ENCODE results near the gene CYP24A1.

DNA sequence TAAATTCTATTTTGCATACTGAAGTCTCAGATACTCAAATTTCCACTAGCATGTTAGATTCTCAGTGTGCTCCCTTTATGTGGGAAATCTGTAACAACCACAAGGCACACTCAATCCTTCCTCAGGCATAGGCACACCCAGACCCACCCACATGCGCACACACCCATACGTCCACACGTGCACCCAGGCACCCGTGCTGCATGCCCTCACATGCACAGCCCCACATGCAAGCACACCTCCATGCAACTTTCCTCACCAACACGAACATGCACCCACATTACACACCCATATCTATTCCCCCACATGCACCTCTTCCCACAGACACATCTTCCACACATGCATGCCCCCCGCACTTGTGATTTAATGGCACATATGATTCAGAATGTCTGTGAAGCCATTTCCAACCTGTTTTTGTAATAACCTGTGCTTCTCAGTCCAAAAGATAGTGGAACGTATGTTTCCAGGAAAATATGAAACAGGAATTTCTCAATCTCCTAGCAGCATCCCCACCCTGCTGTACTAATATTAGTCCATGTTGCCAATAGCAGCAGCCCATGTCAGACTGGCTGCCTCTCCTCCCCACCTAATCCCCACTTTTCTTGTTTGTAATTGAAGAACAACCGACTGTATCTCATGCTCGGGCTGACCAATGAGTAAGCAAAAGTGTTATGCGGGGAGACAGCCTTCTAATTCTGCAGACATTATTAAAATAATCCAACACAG lies 11.3 kb upstream of the CYP24A1 start:
- TF ChIP-seq, protein P1, sequence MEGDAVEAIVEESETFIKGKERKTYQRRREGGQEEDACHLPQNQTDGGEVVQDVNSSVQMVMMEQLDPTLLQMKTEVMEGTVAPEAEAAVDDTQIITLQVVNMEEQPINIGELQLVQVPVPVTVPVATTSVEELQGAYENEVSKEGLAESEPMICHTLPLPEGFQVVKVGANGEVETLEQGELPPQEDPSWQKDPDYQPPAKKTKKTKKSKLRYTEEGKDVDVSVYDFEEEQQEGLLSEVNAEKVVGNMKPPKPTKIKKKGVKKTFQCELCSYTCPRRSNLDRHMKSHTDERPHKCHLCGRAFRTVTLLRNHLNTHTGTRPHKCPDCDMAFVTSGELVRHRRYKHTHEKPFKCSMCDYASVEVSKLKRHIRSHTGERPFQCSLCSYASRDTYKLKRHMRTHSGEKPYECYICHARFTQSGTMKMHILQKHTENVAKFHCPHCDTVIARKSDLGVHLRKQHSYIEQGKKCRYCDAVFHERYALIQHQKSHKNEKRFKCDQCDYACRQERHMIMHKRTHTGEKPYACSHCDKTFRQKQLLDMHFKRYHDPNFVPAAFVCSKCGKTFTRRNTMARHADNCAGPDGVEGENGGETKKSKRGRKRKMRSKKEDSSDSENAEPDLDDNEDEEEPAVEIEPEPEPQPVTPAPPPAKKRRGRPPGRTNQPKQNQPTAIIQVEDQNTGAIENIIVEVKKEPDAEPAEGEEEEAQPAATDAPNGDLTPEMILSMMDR (IDR thresholded peaks at IDR 0.05) = no peak
- no peak for TF ChIP-seq POLR2A (IDR thresholded peaks at IDR 0.05)

Data from heart left ventricle (tissue), 13 donors.